HepG2 (cell line): ENCODE measurements around the gene POLR3GL. TPM values are rescaled to one million over a fixed set of nuclear protein-coding genes. Genes with fewer than 3 reads are reported as not detected.

Experiments
- ATAC-seq: fragments of 200-7000 bp; cut with Tn5 transposase; 3 replicates; pipeline ENCODE4 v1.9.1; 2020; ENCODE audit warnings: mild to moderate bottlenecking, moderate library complexity
- BruUV-seq: library from RNA; stranded (reverse); fragments of 400-500 nt; replicated peaks from 2 replicates; lab custom pipeline; 2021; lab: Mats Ljungman, UMichigan
- CTCF ChIA-PET: fragments of 300-600 bp; formaldehyde crosslinking; extraction: SDS; loops from one replicate; lab custom pipeline; 2021; ENCODE audit warnings: low total read pairs, inconsistent platforms, low intra/inter-chr PET ratio; lab: Yijun Ruan, JAX
- POLR2A ChIA-PET: fragments of 350-600 bp; sonication (Branson Sonifier 250); formaldehyde crosslinking; loops from one replicate; lab custom pipeline; 2020; ENCODE audit warnings: antibody characterized with exemption, inconsistent platforms; lab: Yijun Ruan, JAX
- DNase-seq: peaks from one replicate; pipeline ENCODE4 v3.0.0-alpha.2; 2015; ENCODE audit warnings: low spot score
- FAIRE-seq: peaks from 3 replicates; lab custom pipeline; 2011; peaks lifted over from hg19 to GRCh38; lab: Jason Lieb, UNC
- H2AFZ ChIP-seq: one replicate; pipeline ENCODE4 v1.6.1; 2011; ENCODE audit warnings: low read length, inconsistent platforms
- H3K27ac ChIP-seq: fragments of 300-600 bp; 3 replicates; pipeline ENCODE4 v1.8.0; 2011; ENCODE audit warnings: mixed run types, mild to moderate bottlenecking, mixed read lengths, low read length, inconsistent platforms; ENCODE audit not compliant: insufficient read depth; ENCODE audit errors: extremely low read length
- H3K27me3 ChIP-seq, 2 experiments: fragments of 200-600 bp in 1 of 2; 2 replicates in 1 of 2; 3 replicates in 1 of 2; pipeline versions ENCODE4 v1.6.0 to v1.8.0; 2011; ENCODE audit warnings: low read length in 2 of 2, mild to moderate bottlenecking in 2 of 2, moderate library complexity in 2 of 2, inconsistent platforms in 1 of 2; ENCODE audit not compliant: insufficient read depth in 2 of 2, control insufficient read depth in 1 of 2
- H3K36me3 ChIP-seq, 2 experiments: fragments of 200-600 bp in 1 of 2; replicated peaks in 1 of 2; 2 replicates in 1 of 2; 3 replicates in 1 of 2; pipeline versions ENCODE4 v1.5.1 to v1.8.0; 2011; ENCODE audit warnings: low read length in 2 of 2, inconsistent platforms in 1 of 2; ENCODE audit not compliant: insufficient read depth in 2 of 2, control insufficient read depth in 1 of 2
- H3K4me1 ChIP-seq: 2 replicates; pipeline ENCODE4 v1.5.1; 2012; ENCODE audit warnings: low read length, inconsistent platforms; ENCODE audit not compliant: insufficient read depth
- H3K4me2 ChIP-seq: 2 replicates; pipeline ENCODE4 v1.6.0; 2011; ENCODE audit warnings: low read depth, low read length, inconsistent platforms
- H3K4me3 ChIP-seq, 3 experiments: fragments of 200-600 bp in 1 of 3; sonication (generic), shearing (Covaris generic) in 1 of 3; replicated peaks in 1 of 3; 2 replicates each; pipeline ENCODE4 v1.5.1; 2011 to 2016; ENCODE audit warnings: low read length in 3 of 3, inconsistent platforms in 2 of 3, low read depth in 2 of 3, mild to moderate bottlenecking in 2 of 3, control low read depth in 1 of 3, mixed read lengths in 1 of 3; ENCODE audit not compliant: insufficient read depth in 1 of 3
- H3K79me2 ChIP-seq: one replicate; pipeline ENCODE4 v1.6.1; 2011; ENCODE audit warnings: low read length, inconsistent platforms; ENCODE audit not compliant: insufficient read depth
- H3K9ac ChIP-seq: 2 replicates; pipeline ENCODE4 v1.6.0; 2011; ENCODE audit warnings: mild to moderate bottlenecking, low read depth, low read length, inconsistent platforms; ENCODE audit not compliant: insufficient read depth
- H3K9me3 ChIP-seq: 2 replicates; pipeline ENCODE4 v1.5.1; 2012; ENCODE audit warnings: mild to moderate bottlenecking, low read length
- H4K20me1 ChIP-seq: 2 replicates; pipeline ENCODE4 v1.6.0; 2011; ENCODE audit warnings: inconsistent platforms, mild to moderate bottlenecking, low read length, moderate library complexity; ENCODE audit not compliant: insufficient read depth
- AKAP8 ChIP-seq: sonication (generic); formaldehyde crosslinking; IDR thresholded peaks from 2 replicates; pipeline ENCODE4 v1.5.1; 2020; ENCODE audit warnings: mild to moderate bottlenecking, missing genetic modification reagents
- GATAD2A ChIP-seq: IDR thresholded peaks from 2 replicates; pipeline ENCODE4 v1.6.1; 2016
- MIER3 ChIP-seq: IDR thresholded peaks from 2 replicates; pipeline ENCODE4 v1.6.1; 2016; ENCODE audit warnings: missing compliant biosample characterization, borderline replicate concordance
- NFE2 ChIP-seq: sonication (generic); formaldehyde crosslinking; IDR thresholded peaks from 2 replicates; pipeline ENCODE4 v1.4.0; 2020; ENCODE audit warnings: missing genetic modification reagents
- POLR2AphosphoS5 ChIP-seq: IDR thresholded peaks from 2 replicates; pipeline ENCODE4 v1.6.1; 2012; ENCODE audit warnings: low read depth, low read length
- SIN3A ChIP-seq: IDR thresholded peaks from 2 replicates; pipeline ENCODE4 v1.6.1; 2011; ENCODE audit warnings: low read depth, mild to moderate bottlenecking, control low read depth, low read length, borderline replicate concordance
- ZBTB38 ChIP-seq: sonication (generic); formaldehyde crosslinking; IDR thresholded peaks from 2 replicates; pipeline ENCODE4 v1.5.1; 2020; ENCODE audit warnings: mild to moderate bottlenecking, missing genetic modification reagents
- ZC3H13 ChIP-seq: sonication (generic); formaldehyde crosslinking; IDR thresholded peaks from 2 replicates; pipeline ENCODE4 v1.8.1; 2023; ENCODE audit warnings: mild to moderate bottlenecking, missing genetic modification reagents, moderate library complexity
- ZNF350 ChIP-seq: sonication (generic); formaldehyde crosslinking; IDR thresholded peaks from 2 replicates; pipeline ENCODE4 v1.4.0; 2020; ENCODE audit warnings: mild to moderate bottlenecking, low read depth, missing genetic modification reagents, borderline replicate concordance
- ZNF451 ChIP-seq: sonication (generic); formaldehyde crosslinking; IDR thresholded peaks from 2 replicates; pipeline ENCODE4 v1.5.0; 2020; ENCODE audit warnings: mild to moderate bottlenecking, missing genetic modification reagents
- ZNF569 ChIP-seq: sonication (generic); formaldehyde crosslinking; IDR thresholded peaks from 2 replicates; pipeline ENCODE4 v1.5.0; 2020; ENCODE audit warnings: mild to moderate bottlenecking, missing genetic modification reagents, moderate library complexity, borderline replicate concordance
- WGBS: methylation state at CpG from one replicate; pipeline ENCODE4 v1.1.6; 2017; ENCODE audit warnings: low lambda C conversion rate; 5-methylcytosine and 5-hydroxymethylcytosine counted together
- in situ Hi-C: cut with HindIII; loops from 2 replicates; pipeline ENCODE4 v1.10.0; 2017; ENCODE audit warnings: low pct_unique_long_range_greater_than_20kb; ENCODE audit not compliant: extremely low pct_ligation_motif_present
- intact Hi-C: fragments of 100-400 bp; cut with micrococcal nuclease; formaldehyde crosslinking; loops from one replicate; pipeline ENCODE4 v1.10.0; 2022; ENCODE audit not compliant: unreplicated experiment
- polyA plus RNA-seq, 8 experiments: library from polyadenylated mRNA; depleted of rRNA in 3 of 8; stranded (reverse) in 7 of 8; unstranded in 1 of 8; fragments of >200 nt; fragmentation: Illumina TruSeq in 4 of 8; extraction: Trizol in 4 of 8; gene quantifications; 2 replicates each; pipeline versions ENCODE4 v1.2.1 to v1.2.3, GENCODE V29; 2011 to 2016; ENCODE audit warnings: low read depth in 4 of 8, missing spikeins in 1 of 8, mixed read lengths in 1 of 8; ENCODE audit not compliant: insufficient read depth in 1 of 8
- total RNA-seq, 5 experiments: library from RNA; depleted of rRNA; stranded (reverse); fragments of >200 nt; fragmentation: Illumina TruSeq; extraction: Trizol; gene quantifications; 2 replicates each; pipeline ENCODE4 v1.2.3, GENCODE V29; 2016; ENCODE audit warnings: low read depth in 1 of 5
- TF ChIP-seq, protein P1 (sequence below), 2 experiments: fragments of 450-650 bp in 1 of 2; sonication (generic) in 1 of 2; formaldehyde crosslinking in 1 of 2; IDR thresholded peaks; 2 replicates each; pipeline versions ENCODE4 v1.6.1 to v1.8.0; 2016 to 2022; ENCODE audit warnings: antibody characterized with exemption in 1 of 2, mild to moderate bottlenecking in 1 of 2, missing genetic modification reagents in 1 of 2
- TF ChIP-seq, protein P2 (sequence below): sonication (generic); formaldehyde crosslinking; IDR thresholded peaks from 2 replicates; pipeline ENCODE4 v1.8.0; 2022; ENCODE audit warnings: missing genetic modification reagents, mild to moderate bottlenecking, inconsistent platforms, borderline replicate concordance
- TF ChIP-seq, protein P3 (sequence below): IDR thresholded peaks from 2 replicates; pipeline ENCODE4 v1.6.1; 2016; ENCODE audit warnings: mild to moderate bottlenecking

POLR3GL gene
- total and polyA plus RNA-seq, 2 of the 13 experiments (the other 11 are each of a cell fraction or from before 2014, with no cell fraction given) = 11.5 to 12.4 TPM

DNA sequence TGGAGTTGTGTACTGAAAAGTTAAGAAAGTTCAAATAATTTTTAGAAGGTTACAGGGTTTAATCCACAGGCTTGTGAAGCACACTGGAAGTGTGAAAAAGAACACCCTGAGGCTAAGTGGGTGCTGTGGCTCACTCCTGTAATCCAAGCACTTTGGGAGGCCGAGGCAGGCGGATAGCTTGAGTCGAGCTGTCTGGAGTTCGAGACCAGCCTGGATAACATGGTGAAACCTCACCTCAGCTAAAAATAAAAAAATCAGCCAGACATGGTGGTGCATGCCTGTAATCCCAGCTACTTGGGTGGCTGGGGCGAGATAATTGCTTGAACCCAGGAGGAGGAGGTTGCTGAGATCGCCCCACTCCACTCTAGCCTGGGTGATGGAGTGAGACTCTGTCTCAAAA, 22.1 kb downstream of the POLR3GL start:
- DNase-seq (no peak), ATAC-seq (no peak), FAIRE-seq (no peak)
- no peaks in the 10 kb centered on the region for H3K9me3 ChIP-seq
- TF ChIP-seq NFE2 (no peak), ZNF569 (CRISPR knock-in tag) (no peak), ZNF350 (CRISPR knock-in tag) (no peak), ZC3H13 (no peak), ZNF451 (CRISPR knock-in tag) (no peak), AKAP8 (CRISPR knock-in tag) (no peak), SIN3A (no peak), POLR2AphosphoS5 (no peak), GATAD2A (CRISPR knock-in tag) (no peak), ZBTB38 (CRISPR knock-in tag) (no peak), MIER3 (CRISPR knock-in tag) (no peak)
- TF ChIP-seq, protein P1, sequence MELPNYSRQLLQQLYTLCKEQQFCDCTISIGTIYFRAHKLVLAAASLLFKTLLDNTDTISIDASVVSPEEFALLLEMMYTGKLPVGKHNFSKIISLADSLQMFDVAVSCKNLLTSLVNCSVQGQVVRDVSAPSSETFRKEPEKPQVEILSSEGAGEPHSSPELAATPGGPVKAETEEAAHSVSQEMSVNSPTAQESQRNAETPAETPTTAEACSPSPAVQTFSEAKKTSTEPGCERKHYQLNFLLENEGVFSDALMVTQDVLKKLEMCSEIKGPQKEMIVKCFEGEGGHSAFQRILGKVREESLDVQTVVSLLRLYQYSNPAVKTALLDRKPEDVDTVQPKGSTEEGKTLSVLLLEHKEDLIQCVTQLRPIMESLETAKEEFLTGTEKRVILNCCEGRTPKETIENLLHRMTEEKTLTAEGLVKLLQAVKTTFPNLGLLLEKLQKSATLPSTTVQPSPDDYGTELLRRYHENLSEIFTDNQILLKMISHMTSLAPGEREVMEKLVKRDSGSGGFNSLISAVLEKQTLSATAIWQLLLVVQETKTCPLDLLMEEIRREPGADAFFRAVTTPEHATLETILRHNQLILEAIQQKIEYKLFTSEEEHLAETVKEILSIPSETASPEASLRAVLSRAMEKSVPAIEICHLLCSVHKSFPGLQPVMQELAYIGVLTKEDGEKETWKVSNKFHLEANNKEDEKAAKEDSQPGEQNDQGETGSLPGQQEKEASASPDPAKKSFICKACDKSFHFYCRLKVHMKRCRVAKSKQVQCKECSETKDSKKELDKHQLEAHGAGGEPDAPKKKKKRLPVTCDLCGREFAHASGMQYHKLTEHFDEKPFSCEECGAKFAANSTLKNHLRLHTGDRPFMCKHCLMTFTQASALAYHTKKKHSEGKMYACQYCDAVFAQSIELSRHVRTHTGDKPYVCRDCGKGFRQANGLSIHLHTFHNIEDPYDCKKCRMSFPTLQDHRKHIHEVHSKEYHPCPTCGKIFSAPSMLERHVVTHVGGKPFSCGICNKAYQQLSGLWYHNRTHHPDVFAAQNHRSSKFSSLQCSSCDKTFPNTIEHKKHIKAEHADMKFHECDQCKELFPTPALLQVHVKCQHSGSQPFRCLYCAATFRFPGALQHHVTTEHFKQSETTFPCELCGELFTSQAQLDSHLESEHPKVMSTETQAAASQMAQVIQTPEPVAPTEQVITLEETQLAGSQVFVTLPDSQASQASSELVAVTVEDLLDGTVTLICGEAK (IDR thresholded peaks at IDR 0.05) = no peak
- TF ChIP-seq, protein P1 (CRISPR knock-in tag; IDR thresholded peaks at IDR 0.05) = no peak
- TF ChIP-seq, protein P2, sequence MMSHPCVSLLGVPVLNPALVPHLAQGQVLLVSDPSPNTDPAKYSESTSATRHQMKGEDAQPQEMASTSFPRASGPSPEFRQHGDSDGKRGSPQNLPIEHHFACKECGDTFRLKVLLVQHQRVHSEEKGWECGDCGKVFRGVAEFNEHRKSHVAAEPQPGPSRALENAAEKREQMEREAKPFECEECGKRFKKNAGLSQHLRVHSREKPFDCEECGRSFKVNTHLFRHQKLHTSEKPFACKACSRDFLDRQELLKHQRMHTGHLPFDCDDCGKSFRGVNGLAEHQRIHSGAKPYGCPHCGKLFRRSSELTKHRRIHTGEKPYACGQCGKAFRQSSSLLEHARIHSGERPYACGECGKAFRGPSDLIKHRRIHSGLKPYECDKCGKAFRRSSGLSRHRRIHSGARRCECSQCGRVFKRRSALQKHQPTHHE (CRISPR knock-in tag) = no peak
- TF ChIP-seq, protein P3, sequence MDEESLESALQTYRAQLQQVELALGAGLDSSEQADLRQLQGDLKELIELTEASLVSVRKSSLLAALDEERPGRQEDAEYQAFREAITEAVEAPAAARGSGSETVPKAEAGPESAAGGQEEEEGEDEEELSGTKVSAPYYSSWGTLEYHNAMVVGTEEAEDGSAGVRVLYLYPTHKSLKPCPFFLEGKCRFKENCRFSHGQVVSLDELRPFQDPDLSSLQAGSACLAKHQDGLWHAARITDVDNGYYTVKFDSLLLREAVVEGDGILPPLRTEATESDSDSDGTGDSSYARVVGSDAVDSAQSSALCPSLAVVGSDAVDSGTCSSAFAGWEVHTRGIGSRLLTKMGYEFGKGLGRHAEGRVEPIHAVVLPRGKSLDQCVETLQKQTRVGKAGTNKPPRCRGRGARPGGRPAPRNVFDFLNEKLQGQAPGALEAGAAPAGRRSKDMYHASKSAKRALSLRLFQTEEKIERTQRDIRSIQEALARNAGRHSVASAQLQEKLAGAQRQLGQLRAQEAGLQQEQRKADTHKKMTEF (CRISPR knock-in tag) = no peak
- H3K4me3 ChIP-seq = no peak overlapping the region
- ChIA-PET CTCF (no interaction called here), POLR2A (interaction anchor here (0.7 to 2.1 kb wide), 2 partner anchors 14 to 59 kb away, joined by 3 to 7 read pairs; partner anchors contain the start of gene RBM8A)
- no peaks in the 10 kb centered on the region for H3K79me2 ChIP-seq
- peaks cover 5% of the 10 kb centered on the region; the same call in 1 of the 2 replicates for H4K20me1 ChIP-seq
- intact Hi-C loops = no loop called here
- no peak overlapping the region for H3K9ac ChIP-seq
- no peak overlapping the region for H2AFZ ChIP-seq
- in situ Hi-C loops = no loop called here
- no peak overlapping the region for H3K27ac ChIP-seq
- H3K27me3 ChIP-seq = no peaks in the 10 kb centered on the region
- no peaks in the 10 kb centered on the region for H3K36me3 ChIP-seq
- H3K4me2 ChIP-seq = peak overlapping the region; percentile 79; the same call in 1 of the 2 replicates
- WGBS = 78% methylated on average over 6 of the region's 6 CpGs
- no TSS peak for BruUV-seq
- peaks cover 76% of the 10 kb centered on the region for H3K4me1 ChIP-seq
